Fibroblast of lung (primary cell): Measurements from ENCODE around the gene HRK. TPM values are rescaled to one million over a fixed set of nuclear protein-coding genes. Genes with fewer than 3 reads are reported as not detected.

Source experiments
- DNase-seq, 2 donors: peaks; one replicate each; pipeline versions ENCODE4 v3.0.0 to v3.0.0-alpha.2; 2010; ENCODE audit warnings: low read depth in 2 of 2
- H2AFZ ChIP-seq: 2 replicates; pipeline ENCODE4 v1.5.1; 2012; ENCODE audit warnings: low read length, control low read depth, inconsistent platforms
- H3K27ac ChIP-seq: 2 replicates; pipeline ENCODE4 v1.5.1; 2011; ENCODE audit warnings: low read length, control low read depth; ENCODE audit not compliant: insufficient read depth
- H3K27me3 ChIP-seq: 2 replicates; pipeline ENCODE4 v1.5.1; 2011; ENCODE audit warnings: mild to moderate bottlenecking, low read length; ENCODE audit not compliant: control insufficient read depth, insufficient read depth
- H3K36me3 ChIP-seq: 2 replicates; pipeline ENCODE4 v1.5.1; 2011; ENCODE audit warnings: low read length; ENCODE audit not compliant: control insufficient read depth, insufficient read depth
- H3K4me1 ChIP-seq: 2 replicates; pipeline ENCODE4 v1.5.1; 2011; ENCODE audit warnings: low read length; ENCODE audit not compliant: control insufficient read depth, insufficient read depth; ENCODE audit errors: extremely low read depth
- H3K4me2 ChIP-seq: 2 replicates; pipeline ENCODE4 v1.5.1; 2011; ENCODE audit warnings: low read length, control low read depth; ENCODE audit not compliant: insufficient read depth; ENCODE audit errors: extremely low read depth
- H3K4me3 ChIP-seq, 4 experiments: fragments of 200-600 bp in 1 of 4; sonication (generic) in 1 of 4; replicated peaks in 1 of 4; 2 replicates each; pipeline ENCODE4 v1.5.1; 2011 to 2016; ENCODE audit warnings: low read length in 4 of 4, low read depth in 3 of 4, mild to moderate bottlenecking in 3 of 4, control low read depth in 2 of 4, inconsistent platforms in 1 of 4, mixed read lengths in 1 of 4; ENCODE audit not compliant: insufficient read depth in 1 of 4; ENCODE audit errors: control extremely low read depth in 1 of 4
- H3K79me2 ChIP-seq: 2 replicates; pipeline ENCODE4 v1.5.1; 2012; ENCODE audit warnings: mild to moderate bottlenecking, low read length, inconsistent platforms; ENCODE audit not compliant: control insufficient read depth, insufficient read depth
- H3K9ac ChIP-seq: 2 replicates; pipeline ENCODE4 v1.5.1; 2011; ENCODE audit warnings: mild to moderate bottlenecking, low read length, control low read depth; ENCODE audit not compliant: insufficient read depth
- H3K9me3 ChIP-seq: 2 replicates; pipeline ENCODE4 v1.5.1; 2012; ENCODE audit warnings: low read depth, low read length; ENCODE audit not compliant: control insufficient read depth, insufficient read depth
- H4K20me1 ChIP-seq: 2 replicates; pipeline ENCODE4 v1.5.1; 2011; ENCODE audit warnings: low read length; ENCODE audit not compliant: control insufficient read depth, insufficient read depth; ENCODE audit errors: extremely low read depth
- EZH2 ChIP-seq: IDR thresholded peaks from 2 replicates; pipeline ENCODE4 v1.5.1; 2012; ENCODE audit warnings: low read length, control low read depth, mild to moderate bottlenecking; ENCODE audit errors: missing control alignments
- polyA plus RNA-seq, 2 donors: library from polyadenylated mRNA; depleted of rRNA in 1 of 2; stranded (reverse) in 1 of 2; unstranded in 1 of 2; fragments of >200 nt; gene quantifications; 2 replicates each; pipeline ENCODE4 v1.2.1, GENCODE V29; 2011 to 2012; ENCODE audit warnings: missing spikeins in 1 of 2
- total RNA-seq: library from RNA; depleted of rRNA; stranded (reverse); fragments of >200 nt; gene quantifications from 2 replicates; pipeline ENCODE4 v1.2.1, GENCODE V29; 2014
- TF ChIP-seq, protein P1 (sequence below), 2 donors: IDR thresholded peaks in 1 of 2; conservative IDR thresholded peaks in 1 of 2; 1 replicate in 1 of 2; 2 replicates in 1 of 2; pipeline ENCODE4 v1.5.1; 2011 to 2012; ENCODE audit warnings: low read length in 2 of 2, control low read depth in 1 of 2, inconsistent platforms in 1 of 2, low read depth in 1 of 2, mild to moderate bottlenecking in 1 of 2

The HRK gene
- total and polyA plus RNA-seq, 2 donors (not counting 1 experiment from before 2014, with no cell fraction given), result under 0.01 to 0.08 TPM

DNA sequence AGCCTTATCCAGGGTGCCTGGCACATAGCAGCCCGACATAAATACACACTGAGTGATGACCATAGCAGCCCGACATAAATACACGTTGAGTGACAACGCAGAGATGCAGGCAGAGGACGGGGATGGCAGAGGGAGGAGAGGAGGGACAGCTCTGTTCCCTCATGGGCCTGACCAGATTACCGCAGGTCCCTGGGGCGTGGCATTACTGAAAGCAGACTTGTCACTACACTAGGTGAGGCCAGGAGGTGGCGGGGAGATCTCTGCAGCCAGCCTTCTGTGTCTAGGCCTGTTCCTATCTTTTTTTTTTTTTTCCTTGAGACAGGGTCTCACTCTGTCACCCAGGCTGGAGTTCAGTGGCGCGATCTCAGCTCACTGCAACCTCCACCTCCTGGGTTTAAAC lies 69.0 kb downstream of the HRK start:
- Histone ChIP-seq H3K9me3 (no peaks in the 10 kb centered on the region), H3K4me1 (no peaks in the 10 kb centered on the region), H3K27ac (no peak overlapping the region), H2AFZ (no peak overlapping the region), H4K20me1 (no peaks in the 10 kb centered on the region), H3K36me3 (no peaks in the 10 kb centered on the region), H3K4me2 (no peak overlapping the region), H3K79me2 (no peaks in the 10 kb centered on the region), H3K27me3 (no peaks in the 10 kb centered on the region), H3K4me3 (no peak overlapping the region), H3K9ac (no peak overlapping the region)
- TF ChIP-seq, protein P1, sequence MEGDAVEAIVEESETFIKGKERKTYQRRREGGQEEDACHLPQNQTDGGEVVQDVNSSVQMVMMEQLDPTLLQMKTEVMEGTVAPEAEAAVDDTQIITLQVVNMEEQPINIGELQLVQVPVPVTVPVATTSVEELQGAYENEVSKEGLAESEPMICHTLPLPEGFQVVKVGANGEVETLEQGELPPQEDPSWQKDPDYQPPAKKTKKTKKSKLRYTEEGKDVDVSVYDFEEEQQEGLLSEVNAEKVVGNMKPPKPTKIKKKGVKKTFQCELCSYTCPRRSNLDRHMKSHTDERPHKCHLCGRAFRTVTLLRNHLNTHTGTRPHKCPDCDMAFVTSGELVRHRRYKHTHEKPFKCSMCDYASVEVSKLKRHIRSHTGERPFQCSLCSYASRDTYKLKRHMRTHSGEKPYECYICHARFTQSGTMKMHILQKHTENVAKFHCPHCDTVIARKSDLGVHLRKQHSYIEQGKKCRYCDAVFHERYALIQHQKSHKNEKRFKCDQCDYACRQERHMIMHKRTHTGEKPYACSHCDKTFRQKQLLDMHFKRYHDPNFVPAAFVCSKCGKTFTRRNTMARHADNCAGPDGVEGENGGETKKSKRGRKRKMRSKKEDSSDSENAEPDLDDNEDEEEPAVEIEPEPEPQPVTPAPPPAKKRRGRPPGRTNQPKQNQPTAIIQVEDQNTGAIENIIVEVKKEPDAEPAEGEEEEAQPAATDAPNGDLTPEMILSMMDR (conservative IDR thresholded peaks at IDR 0.05 in 1 of 2, IDR thresholded peaks at IDR 0.05 in 1 of 2; ENCODE audit: low read depth in 1 of 2, low read length in 2 of 2), result no peak
- no peak for TF ChIP-seq EZH2
- DNase-seq, result no peak

DNA sequence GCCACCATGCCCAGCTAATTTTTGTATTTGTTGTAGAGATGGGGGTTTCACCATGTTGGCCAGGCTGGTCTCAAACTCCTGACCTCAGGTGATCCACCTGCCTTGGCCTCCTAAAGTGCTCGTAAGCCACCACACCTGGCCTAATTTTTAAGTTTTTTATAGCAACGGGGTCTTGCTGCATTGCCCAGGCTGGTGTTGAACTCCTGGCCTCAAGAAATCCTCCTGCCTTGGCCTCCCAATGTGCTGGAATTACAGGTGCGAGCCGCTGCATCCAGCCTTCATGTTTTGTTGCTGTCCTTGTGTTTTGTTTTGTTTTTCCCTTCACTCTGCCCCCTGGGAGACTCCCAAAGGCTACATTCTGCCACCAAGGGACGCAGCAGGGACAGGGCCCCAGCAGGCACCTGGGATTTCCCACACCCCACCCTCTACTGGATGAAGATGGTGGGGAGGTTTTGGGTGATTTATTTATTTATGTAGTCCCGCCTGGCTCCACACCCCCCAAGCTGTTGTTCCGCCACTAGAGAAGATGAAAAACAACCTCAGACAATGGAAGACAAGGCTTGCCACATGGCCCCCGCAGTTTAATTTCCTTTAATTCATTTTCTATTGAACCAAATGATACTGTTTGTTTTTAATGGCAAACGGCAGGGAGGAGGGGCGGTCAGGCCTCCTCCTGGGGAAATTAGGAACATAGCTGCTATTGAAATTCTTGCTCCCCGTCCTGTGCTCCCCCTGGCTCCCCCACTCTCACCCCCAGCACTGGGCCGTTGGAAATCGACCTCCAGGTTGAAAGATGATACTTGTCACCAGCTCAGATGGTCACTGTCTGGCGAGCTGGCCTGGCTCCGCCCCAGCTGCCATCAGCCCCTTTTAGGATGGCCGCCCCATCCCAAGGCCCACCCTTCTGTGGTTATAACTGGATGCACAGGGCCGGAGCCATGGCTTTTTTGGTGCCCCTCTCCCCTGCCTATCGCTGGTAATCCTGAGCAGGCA lies 72.8 kb downstream of the HRK start:
- Histone ChIP-seq H4K20me1 (no peaks in the 10 kb centered on the region), H3K27ac (no peak overlapping the region), H3K4me1 (no peaks in the 10 kb centered on the region), H2AFZ (no peak overlapping the region), H3K4me2 (no peak overlapping the region), H3K4me3 (no peak overlapping the region), H3K36me3 (no peaks in the 10 kb centered on the region), H3K9ac (no peak overlapping the region), H3K9me3 (no peaks in the 10 kb centered on the region), H3K27me3 (no peaks in the 10 kb centered on the region), H3K79me2 (no peaks in the 10 kb centered on the region)
- no peak for DNase-seq
- TF ChIP-seq, protein P1 (conservative IDR thresholded peaks at IDR 0.05 in 1 of 2, IDR thresholded peaks at IDR 0.05 in 1 of 2; ENCODE audit: low read depth in 1 of 2, low read length in 2 of 2), result no peak
- TF ChIP-seq EZH2, result no peak

DNA sequence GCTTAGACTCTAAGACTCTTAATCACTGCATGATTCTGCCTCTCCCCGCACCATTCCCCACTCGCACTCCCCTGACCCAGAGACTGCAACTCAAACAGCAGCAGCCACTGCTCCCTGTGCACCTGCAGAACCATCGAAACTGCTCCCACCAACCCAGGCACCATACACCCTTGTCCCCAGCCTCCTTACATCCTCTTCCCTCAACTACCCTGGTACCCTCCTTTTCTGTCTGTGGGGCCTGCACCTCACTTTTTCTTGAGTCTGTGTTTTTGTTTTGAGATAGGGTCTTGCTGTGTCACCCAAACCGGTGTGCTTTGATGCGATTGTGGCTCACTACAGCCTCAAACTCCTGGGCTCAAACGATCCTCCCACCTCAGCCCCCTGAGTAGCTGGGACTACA lies 73.7 kb downstream of the HRK start:
- Histone ChIP-seq H3K4me3 (no peak overlapping the region), H2AFZ (no peak overlapping the region), H3K79me2 (no peaks in the 10 kb centered on the region), H3K4me1 (no peaks in the 10 kb centered on the region), H4K20me1 (no peaks in the 10 kb centered on the region), H3K9me3 (no peaks in the 10 kb centered on the region), H3K9ac (no peak overlapping the region), H3K36me3 (no peaks in the 10 kb centered on the region), H3K4me2 (no peak overlapping the region), H3K27ac (no peak overlapping the region), H3K27me3 (no peaks in the 10 kb centered on the region)
- TF ChIP-seq EZH2, result no peak
- TF ChIP-seq, protein P1 (conservative IDR thresholded peaks at IDR 0.05 in 1 of 2, IDR thresholded peaks at IDR 0.05 in 1 of 2; ENCODE audit: low read depth in 1 of 2, low read length in 2 of 2), result no peak
- DNase-seq, result no peak
